ENCODE measurements around the gene TENM3. TPM values are rescaled to one million over a fixed set of nuclear protein-coding genes. Genes with fewer than 3 reads are reported as not detected.
"Not testable (repeated sequence)": the region's sequence is repeated elsewhere in the genome, so short reads cannot be mapped to it uniquely, and the experiment has no call there.

TENM3 gene
- total RNA-seq, 1 donor from 2014 or later = 38.1 TPM

DNA sequence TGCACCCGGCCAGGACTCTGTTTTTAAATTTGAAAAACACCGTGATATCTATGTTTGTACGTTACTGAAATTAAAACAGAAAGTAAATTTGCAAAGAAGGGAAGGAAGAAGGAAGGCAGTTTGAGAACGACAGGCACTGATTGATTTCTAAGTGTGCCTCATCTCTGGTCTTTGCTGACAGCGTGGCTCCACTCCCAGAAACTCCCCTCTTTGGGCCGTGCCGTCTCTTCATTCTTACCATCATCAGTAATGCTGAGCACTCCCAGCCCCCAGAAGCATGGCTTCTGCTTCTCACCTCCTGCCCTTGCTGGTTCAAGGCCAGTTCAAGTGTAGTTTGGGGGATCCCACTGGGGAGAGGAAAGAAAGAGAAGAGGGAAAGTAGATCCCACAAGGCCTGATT lies 85.3 kb downstream of the TENM3 start:
- no peak for DNase-seq (ENCODE audit: low spot score)

DNA sequence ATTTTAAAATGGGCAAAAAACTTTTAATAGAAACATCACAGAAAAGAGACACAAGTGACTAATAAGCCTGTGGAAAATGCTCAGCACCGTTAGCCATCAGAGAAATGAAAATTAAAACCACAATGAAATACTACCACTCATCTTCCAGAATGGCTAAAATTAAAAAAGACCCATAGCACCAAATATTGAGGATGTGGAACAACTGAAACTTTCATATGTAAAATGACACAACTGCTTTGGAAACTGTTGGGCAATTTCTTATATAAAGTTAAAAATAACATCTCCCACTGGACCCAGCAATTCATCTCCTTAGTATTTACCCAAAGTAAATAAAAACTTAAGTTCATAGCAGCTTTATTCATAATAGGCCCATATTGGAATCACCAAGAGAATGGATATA lies 94.2 kb downstream of the TENM3 start:
- no peak for DNase-seq (ENCODE audit: low spot score)

DNA sequence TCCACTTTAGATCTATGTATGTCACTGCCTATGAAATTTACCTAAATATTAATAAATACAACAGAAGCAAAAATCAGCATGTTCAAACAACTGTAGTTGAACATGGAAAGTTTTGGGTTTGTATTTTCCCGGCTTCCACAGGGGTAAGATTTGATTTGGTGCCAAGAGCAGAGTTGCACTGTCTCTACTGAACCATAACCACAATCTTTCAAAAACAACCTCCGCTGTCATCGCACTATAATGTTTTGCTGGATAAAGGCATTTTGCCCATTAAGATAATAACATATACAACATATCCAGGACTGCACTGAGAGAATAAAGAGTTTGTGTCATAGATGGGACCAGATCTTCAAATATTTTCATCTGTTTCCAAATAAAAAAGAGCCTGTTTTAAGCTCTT lies 94.9 kb downstream of the TENM3 start:
- no peak for DNase-seq (ENCODE audit: low spot score)

DNA sequence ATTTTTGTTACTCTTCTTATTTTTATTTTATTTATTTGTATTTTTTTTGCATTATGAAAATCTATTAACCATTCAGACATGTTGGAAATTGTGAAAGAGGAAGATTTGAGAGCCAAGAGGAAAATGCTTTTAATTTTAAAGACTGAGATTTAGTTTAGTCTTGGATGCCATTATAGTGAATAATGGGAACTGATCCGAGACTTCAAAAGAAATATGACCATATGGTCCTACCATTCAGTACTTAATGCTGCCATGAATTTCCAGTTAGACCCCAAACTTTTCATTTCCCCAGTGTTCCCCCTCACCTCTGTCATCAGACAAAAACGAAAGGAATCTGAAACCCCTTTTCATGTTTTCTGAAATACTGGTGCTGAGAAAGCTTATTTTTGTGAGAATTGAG lies 95.5 kb downstream of the TENM3 start:
- no peak for DNase-seq (ENCODE audit: low spot score)

DNA sequence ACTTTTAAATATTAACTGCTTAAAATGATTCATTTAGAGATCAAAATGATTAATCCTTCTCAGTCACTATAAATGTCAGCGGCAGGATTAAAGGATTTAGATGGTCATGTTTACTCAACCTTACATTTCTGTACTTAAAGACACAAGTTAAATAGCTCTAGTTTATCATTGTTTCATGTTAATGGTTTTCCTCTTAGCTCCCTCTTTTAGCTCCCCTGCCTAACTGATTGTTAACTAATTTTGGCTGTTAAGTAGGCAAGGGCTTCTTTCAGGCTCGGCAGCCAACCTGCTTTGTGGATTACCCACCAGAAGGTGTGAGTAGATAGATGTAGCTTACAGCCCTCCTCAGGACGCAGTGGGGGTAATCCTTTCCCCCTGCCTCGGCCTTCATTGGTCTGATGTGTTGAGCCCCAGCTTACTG lies 96.0 kb downstream of the TENM3 start:
- no peak for DNase-seq (ENCODE audit: low spot score)

DNA sequence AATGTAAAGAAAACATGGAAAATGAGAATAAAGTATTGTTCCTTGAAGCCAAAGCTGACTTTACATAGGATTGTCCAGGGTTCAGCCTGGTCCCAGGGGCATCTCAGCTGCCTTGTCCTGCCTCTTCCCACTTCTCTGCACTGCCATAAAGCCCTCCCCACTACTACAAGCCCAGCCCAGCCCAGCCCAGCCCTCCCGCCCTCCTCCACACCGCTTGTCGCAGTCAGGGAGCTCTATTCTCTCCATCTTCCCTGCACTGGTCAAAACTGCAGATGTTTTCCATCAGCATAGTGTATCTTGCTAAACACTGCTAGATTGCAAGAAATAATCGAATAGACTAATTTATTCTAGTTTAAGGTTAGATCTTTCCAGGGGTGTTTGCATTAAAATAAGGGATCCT lies 100.3 kb downstream of the TENM3 start:
- DNase-seq (ENCODE audit: low spot score) = no peak

DNA sequence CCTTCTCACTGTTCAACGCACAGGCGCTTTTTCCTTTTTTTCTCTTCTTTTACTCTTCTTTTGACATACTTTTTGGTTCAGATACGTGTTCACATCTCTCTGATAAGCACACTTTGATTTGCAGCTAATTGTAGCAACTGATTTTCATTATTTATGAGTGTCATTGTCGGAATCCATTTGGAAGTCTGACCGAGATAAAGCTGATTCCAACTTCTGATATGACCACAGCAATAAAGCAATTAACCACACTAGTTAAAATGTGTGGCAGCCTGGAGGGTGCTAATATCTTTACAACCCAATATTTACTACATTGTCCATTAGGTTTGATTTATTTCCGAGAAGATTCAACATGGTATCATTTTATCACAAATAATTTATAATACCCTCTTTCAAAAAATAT lies 101.8 kb downstream of the TENM3 start:
- no peak for DNase-seq (ENCODE audit: low spot score)

DNA sequence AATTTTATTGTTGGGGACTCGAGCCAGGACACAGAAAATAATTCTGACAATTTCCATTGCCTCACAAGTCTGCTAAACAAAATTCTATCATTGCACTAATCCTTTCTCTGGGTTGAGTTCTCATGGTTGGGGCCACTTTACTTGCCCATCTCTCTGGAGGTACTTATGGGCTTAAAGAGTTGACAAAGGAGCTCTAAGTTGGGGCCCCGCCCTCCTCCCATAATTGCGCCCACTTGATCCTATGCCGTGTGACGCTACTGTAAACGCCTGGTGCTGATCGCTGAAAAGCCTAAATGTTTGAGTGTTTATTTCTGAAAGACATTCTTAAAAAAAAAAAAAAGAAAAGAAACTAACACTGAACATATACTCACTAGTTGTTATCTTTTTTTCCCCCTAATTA lies 103.0 kb downstream of the TENM3 start:
- DNase-seq (ENCODE audit: low spot score) = no peak

DNA sequence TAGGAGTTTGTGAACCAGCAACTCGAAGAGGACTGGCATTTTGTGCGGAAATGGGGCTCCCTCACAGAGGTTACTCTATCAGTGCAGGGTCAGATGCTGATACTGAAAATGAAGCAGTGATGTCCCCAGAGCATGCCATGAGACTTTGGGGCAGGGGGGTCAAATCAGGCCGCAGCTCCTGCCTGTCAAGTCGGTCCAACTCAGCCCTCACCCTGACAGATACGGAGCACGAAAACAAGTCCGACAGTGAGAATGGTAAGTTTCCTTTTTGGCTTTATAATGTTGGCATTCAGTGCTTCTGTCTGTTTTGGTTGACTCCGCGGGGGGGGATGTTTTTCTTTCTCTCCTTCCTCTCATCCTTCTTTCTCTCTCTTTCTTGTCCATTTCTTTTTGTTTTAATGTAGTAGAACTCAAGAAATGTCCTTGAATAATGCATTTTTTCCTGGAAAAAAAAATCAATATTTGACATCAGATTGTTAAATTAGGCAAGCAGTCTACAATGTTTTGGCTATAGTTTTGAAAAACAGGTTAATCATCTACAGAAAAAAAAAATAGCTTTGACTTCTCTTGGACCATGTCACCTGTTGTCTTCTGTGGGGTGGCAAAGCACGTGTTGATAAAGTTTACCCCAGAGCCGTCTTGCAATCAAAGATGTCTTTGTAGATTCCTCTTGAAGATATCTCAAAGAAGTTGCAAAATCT lies 103.6 kb downstream of the TENM3 start:
- DNase-seq (ENCODE audit: low spot score) = no peak

DNA sequence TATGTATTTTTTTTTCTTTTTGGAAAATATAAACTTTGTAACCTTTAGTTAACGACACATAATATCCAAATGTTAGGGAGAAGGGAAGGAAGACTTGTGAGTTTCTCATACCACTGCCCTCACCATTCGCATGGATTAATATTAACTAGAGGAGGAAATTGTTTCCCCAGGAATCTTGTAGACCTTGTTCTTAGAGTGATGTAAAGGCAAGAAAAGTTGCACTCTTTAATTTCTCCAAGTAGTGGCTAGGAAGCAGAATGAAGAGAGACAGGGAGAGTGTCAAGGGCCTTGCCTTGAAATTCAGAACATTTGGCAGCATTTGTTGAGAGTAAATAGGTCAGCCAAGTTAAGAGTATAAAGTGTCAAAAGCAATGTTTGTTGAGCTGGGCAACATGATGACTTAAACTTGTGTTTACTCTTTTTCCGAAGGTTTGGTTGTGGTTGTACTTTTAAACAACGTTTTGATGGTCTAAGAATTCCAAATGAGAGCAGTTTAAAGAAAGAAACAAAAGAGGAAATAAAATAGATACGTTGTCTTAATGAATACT lies 105.7 kb downstream of the TENM3 start:
- no peak for DNase-seq (ENCODE audit: low spot score)

DNA sequence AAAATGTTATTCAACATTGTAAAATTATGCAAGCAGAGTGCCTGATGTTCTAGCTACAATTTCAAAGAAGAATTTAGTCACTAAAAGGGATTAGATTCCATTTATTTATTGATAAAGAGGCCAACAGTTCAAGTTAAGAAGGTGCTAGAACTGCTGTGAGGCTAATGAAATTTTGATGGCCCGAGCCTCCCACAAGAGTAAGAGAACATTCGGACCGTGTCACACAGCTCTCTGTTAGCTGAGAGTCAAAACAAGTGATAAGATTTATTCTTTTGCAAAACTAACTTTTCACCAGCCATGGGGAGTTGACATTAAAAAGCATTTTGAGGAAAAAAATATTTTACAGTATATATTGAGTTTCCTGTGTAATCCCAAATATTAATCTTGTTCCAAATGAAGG lies 106.8 kb downstream of the TENM3 start:
- no peak for DNase-seq (ENCODE audit: low spot score)

DNA sequence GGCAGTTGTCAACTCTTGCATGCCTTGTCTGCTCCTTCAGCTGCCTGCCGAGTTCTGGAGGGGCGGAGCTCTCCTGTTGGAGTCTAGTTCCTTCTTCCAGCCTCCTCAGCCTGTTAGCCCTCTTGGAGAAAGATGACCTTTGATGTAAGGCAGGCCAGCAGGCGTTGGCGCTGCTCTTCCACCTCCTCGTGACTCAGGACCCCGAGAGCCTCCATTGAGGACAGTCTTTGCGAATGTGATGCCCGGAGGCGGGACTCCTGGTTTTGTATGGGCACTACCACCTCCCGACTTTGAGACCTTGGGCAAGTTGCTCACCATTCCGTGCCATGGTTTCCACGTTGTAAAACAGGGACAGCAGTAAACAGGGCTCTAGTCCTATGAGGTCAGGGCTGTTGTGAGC lies 108.3 kb downstream of the TENM3 start:
- no peak for DNase-seq (ENCODE audit: low spot score)

DNA sequence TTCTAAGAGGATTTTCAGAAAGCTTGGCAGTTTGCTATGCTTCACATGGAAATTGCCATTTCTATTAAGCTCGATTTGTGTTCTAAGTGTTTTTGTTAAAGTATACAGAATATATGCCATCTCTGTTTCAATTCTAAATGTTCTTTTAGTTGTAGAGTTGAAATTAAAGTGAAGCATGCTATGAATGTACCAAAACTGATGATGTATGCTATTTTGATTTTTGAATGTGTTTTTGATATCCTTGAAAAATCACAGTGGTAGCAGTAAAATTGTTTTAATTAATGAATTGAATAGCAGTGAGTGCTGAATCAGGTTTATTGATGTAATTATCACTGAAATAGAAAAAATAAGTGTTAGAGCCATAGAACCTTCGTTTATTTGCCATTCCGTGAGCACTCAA lies 110.9 kb downstream of the TENM3 start:
- DNase-seq (ENCODE audit: low spot score) = no peak

DNA sequence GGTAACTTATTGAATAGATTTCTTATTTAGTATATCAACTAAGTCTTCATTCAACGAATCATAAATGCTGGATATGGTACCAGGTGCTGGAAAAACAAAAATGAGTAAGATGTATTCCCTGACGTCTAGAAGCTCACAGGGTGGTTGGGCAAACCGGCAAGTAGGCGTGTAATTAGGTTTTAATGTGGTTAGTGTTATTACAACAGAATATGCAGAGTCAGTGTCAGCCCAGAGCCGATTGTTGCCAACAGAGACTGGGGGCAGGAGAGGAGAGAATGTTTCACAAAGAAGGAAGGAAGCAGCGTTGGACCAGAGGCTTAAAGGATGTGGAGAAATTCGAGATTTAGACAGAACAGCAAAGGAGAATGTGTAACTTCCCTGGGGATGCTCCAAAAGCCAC lies 111.7 kb downstream of the TENM3 start:
- no peak for DNase-seq (ENCODE audit: low spot score)

DNA sequence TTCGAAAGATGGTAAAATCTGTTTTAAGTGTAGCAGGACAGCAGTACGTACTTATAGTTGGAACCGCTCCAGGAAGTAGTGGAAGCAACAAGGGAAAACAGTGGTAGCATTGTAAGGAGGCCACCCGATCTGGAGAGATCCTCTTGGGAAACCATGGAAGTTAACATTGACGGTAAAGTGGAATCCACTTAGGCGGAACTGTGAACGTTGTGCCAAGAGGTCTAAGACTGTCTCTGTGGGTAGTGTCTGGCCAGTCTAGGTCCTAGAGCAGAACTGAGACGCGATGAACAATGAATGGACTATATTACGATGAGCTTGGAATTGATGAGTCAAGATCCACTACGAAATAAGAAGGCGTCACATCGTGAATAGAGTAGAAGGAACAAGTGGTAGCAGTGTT lies 124.0 kb downstream of the TENM3 start:
- DNase-seq (ENCODE audit: low spot score) = no peak

DNA sequence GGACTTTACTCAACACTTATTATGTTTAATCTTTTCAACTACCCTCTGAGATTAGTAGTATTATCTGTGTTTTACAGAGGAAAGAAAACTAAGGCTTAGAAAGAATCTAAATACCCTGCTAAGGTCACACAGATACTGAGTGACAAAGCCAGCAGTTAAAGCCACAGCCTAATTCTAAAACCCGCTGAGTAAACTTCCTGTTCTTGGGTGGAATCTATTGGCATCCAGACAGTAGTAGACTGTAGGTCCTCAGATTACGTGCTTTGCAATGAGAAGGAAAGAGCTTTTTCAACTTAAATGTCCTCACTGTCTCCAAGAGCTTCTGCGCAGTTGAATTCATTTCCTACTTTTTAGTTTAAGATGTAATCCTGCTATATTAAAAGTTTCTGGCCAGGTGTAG lies 126.0 kb downstream of the TENM3 start:
- no peak for DNase-seq (ENCODE audit: low spot score)

DNA sequence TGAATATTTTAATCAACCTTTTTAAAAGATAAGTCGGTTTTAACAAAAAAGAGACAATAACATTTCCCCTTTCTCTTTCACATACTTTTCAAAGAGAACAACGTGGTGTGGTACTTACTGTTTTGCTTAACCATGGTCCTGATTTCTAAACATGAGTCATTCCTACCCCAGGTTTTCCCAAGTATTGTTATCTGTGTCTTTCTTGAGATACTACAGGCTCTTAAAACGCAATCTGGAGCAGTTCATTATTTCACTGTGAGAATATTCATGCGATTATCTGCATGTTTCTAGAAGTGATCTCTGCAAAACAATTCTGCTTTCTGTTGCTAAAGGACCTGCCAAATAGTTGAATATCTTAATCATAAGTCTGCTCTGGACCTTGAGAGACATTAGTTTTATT lies 127.3 kb downstream of the TENM3 start:
- DNase-seq (ENCODE audit: low spot score) = no peak

DNA sequence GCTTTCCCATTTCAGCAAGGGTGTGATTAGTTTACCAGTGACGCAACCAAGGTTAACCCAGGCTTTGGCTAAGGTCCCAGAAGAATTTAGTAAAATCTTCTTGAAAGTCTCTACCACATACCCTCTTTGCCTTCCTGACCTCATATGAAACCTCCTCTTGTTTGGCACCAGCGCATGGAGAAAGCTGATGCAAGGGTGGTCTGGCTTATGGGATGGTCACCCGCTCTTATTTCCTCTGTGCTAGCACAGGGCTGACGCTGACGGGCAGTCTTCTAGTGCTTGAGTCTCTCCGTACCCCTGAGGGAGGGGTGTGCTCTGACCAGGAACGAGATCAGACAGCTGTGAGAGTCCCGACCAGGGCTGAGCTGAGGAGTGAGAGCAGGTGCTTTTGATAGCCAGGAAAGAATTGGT lies 137.6 kb downstream of the TENM3 start:
- no peak for DNase-seq (ENCODE audit: low spot score)

DNA sequence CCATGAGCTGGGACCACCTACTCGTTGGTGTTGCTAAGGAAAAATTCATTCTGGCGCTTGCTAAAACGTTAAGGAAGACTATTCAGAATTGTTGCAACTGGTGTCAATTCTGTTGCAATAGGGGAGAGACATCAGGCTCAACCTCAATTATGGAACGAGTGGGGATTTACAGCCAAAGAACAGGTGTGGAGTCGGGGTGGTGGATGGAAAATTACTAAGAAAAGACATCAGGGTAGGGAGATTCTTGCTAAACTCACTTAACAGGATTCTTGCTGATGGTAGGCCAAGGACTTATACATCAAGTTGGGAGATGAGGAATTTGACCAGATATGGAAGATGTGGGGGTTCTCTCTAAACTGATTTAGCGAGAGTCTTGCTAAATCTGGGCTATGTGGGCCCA lies 139.7 kb downstream of the TENM3 start:
- no peak for DNase-seq (ENCODE audit: low spot score)

DNA sequence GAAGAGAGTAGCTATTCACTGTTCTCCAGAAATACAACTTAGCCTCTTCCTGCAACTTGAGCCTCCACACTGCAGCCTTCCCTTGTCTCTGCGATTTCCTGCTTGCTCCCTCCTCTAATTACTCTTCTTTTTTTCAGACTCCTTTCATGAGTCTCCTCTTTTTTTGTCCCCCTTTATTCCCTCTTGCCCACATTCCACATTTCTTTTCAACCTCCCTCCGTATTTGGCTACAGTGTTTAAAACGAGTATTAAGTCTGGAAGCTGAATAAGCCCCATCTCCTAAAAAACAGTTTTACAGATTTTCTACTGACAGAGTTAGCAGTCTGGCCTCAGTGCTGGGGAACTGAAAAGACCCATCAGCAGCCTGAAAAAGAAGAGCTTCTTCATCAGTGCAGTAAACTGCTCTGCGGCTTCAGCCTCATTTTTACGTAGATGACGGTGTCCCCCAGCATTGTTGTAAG lies 141.5 kb downstream of the TENM3 start:
- DNase-seq (ENCODE audit: low spot score) = no peak

DNA sequence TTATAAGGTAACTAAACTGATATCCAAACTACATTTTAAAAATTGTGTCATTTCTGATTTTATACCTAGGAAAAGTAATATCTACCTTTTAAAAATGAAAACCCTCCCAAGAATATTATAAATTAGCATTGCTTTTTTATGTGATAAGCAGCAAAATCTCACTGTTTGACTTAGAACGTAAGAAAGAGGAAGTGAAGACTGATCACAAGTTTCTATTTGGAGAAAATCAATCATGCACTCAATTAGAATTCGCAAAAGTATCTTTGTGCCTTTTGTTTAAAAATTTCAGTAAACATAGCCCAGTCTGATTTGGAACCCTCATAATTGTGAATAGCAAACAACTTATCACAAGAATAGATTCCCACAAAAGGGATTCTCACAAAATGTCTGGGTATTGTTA lies 142.7 kb downstream of the TENM3 start:
- no peak for DNase-seq (ENCODE audit: low spot score)

DNA sequence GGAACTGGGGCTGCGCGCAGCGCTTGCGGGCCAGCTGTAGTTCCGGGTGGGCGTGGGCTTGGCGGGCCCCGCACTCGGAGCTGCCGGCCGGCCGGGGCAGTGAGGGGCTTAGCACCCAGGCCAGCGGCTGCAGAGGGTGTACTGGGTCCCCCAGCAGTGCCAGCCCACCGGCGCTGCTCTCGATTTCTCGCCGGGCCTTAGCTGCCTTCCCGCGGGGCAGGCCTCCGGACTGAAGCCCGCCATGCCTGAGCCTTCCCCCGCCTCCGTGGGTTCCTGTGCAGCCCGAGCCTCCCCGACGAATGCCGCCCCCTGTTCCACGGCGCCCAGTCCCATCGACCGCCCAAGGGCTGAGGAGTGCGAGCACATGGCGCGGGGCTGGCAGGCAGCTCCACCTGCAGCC lies 143.4 kb downstream of the TENM3 start:
- not testable (repeated sequence) for DNase-seq (ENCODE audit: low spot score)

DNA sequence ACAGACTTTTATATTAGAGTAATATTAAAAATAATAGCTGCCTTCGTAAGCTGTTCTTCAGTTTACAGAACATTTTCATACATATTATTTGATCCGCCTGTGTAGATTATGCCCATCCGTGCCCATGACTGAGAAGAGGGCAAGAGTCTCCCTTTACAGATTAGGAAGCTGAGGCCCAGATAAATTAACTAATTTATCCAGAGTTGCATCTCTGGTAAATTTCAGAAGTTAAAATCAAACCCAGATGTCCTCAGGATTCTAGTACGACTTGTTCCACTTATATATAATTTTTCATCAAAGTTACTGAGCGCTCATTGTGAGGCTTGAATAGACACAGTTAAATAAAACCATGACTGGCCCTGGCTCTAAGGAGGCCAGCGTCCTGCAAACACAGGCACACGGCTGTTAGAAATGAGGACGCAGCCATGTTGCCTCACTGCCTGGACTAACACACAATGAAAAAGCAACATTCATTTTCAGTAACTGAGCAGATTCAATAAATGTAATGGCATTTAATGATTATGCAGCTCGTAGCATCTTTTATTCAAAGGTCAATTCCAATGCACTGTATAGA lies 148.0 kb downstream of the TENM3 start:
- no peak for DNase-seq (ENCODE audit: low spot score)

Data from mesenteric fat pad (tissue), 1 donor.